GM12878 (cell line): ENCODE results near the gene PCP4L1. TPM values are rescaled to one million over a fixed set of nuclear protein-coding genes. Genes with fewer than 3 reads are reported as not detected.

ENCODE experiments used
- ATAC-seq: fragments of 200-7000 bp; cut with Tn5 transposase; 3 replicates; pipeline ENCODE4 v1.9.1; 2020; ENCODE audit warnings: mild to moderate bottlenecking, moderate library complexity
- BruUV-seq: library from RNA; stranded (reverse); fragments of 400-500 nt; replicated peaks from 2 replicates; lab custom pipeline; 2021; lab: Mats Ljungman, UMichigan
- CTCF ChIA-PET: fragments of 300-600 bp; sonication (Branson Sonifier 250); formaldehyde crosslinking; extraction: SDS; loops from one replicate; lab custom pipeline; 2021; ENCODE audit warnings: inconsistent platforms; lab: Yijun Ruan, JAX
- POLR2A ChIA-PET: fragments of 350-600 bp; formaldehyde crosslinking; extraction: SDS; loops from one replicate; lab custom pipeline; 2021; ENCODE audit warnings: inconsistent platforms; lab: Charles Lee
- RAD21 ChIA-PET: fragments of 300-600 bp; sonication (Branson Sonifier 250); formaldehyde crosslinking; loops from one replicate; lab custom pipeline; 2023; ENCODE audit warnings: antibody characterized with exemption; ENCODE audit not compliant: unreplicated experiment; lab: Charles Lee
- SMC1A ChIA-PET: fragments of 300-600 bp; sonication (Branson Sonifier 250); formaldehyde crosslinking; loops from one replicate; lab custom pipeline; 2023; ENCODE audit not compliant: unreplicated experiment, uncharacterized antibody; lab: Charles Lee
- DNase-seq: peaks from one replicate; pipeline ENCODE4 v3.0.0-alpha.2; 2011; ENCODE audit warnings: low read depth, low spot score
- FAIRE-seq: peaks from 3 replicates; lab custom pipeline; 2011; peaks lifted over from hg19 to GRCh38; lab: Jason Lieb, UNC
- H2AFZ ChIP-seq: 2 replicates; pipeline ENCODE4 v1.6.0; 2011; ENCODE audit warnings: low read depth, low read length, control low read depth; ENCODE audit not compliant: control insufficient read depth
- H3K27ac ChIP-seq: 2 replicates; pipeline ENCODE4 v1.5.1; 2011; ENCODE audit warnings: control low read depth; ENCODE audit not compliant: control insufficient read depth, insufficient read depth
- H3K27me3 ChIP-seq, 2 experiments: replicated peaks in 1 of 2; 2 replicates each; pipeline versions ENCODE4 v1.6.0 to v1.6.1; 2011; ENCODE audit warnings: low read length in 1 of 2; ENCODE audit not compliant: control insufficient read depth in 2 of 2, insufficient read depth in 2 of 2
- H3K36me3 ChIP-seq, 2 experiments: 2 replicates each; pipeline ENCODE4 v1.5.1; 2011; ENCODE audit warnings: low read length in 1 of 2; ENCODE audit not compliant: control insufficient read depth in 2 of 2, insufficient read depth in 2 of 2
- H3K4me1 ChIP-seq: 2 replicates; pipeline ENCODE4 v1.6.1; 2011; ENCODE audit warnings: mild to moderate bottlenecking, low read length, moderate library complexity, mixed read lengths; ENCODE audit not compliant: control insufficient read depth, insufficient read depth
- H3K4me2 ChIP-seq: 2 replicates; pipeline ENCODE4 v1.6.0; 2011; ENCODE audit warnings: control low read depth; ENCODE audit not compliant: control insufficient read depth, insufficient read depth
- H3K4me3 ChIP-seq: fragments of 200-600 bp; sonication (generic); 2 replicates; pipeline ENCODE4 v1.5.1; 2016
- H3K79me2 ChIP-seq: 2 replicates; pipeline ENCODE4 v1.6.0; 2011; ENCODE audit warnings: low read length; ENCODE audit not compliant: control insufficient read depth, insufficient read depth
- H3K9ac ChIP-seq: 2 replicates; pipeline ENCODE4 v1.8.0; 2011; ENCODE audit warnings: low read length, control low read depth, mixed read lengths; ENCODE audit not compliant: control insufficient read depth, insufficient read depth
- H3K9me3 ChIP-seq: replicated peaks from 3 replicates; pipeline ENCODE4 v1.5.1; 2011; ENCODE audit warnings: mild to moderate bottlenecking, low read length; ENCODE audit not compliant: control insufficient read depth, insufficient read depth
- H4K20me1 ChIP-seq: 2 replicates; pipeline ENCODE4 v1.6.0; 2011; ENCODE audit not compliant: control insufficient read depth, insufficient read depth
- BRCA1 ChIP-seq: IDR thresholded peaks from 2 replicates; pipeline ENCODE4 v1.6.1; 2011; ENCODE audit warnings: low read depth, low read length, improper control_type of control experiment
- CBX3 ChIP-seq: fragments of 200-600 bp; sonication (generic); IDR thresholded peaks from 2 replicates; pipeline ENCODE4 v1.6.1; 2016; ENCODE audit warnings: low read depth, borderline replicate concordance
- HDAC6 ChIP-seq: fragments of 200-600 bp; sonication (generic); IDR thresholded peaks from one replicate; pipeline ENCODE4 v1.8.0; 2017; ENCODE audit warnings: antibody characterized with exemption; ENCODE audit not compliant: unreplicated experiment
- KAT2A ChIP-seq: conservative IDR thresholded peaks from 2 replicates; pipeline ENCODE4 v1.6.1; 2011; ENCODE audit warnings: low read depth, low read length; ENCODE audit not compliant: control insufficient read depth
- NFXL1 ChIP-seq: fragments of 450-650 bp; IDR thresholded peaks from 2 replicates; pipeline ENCODE4 v1.6.1; 2017; ENCODE audit warnings: antibody characterized with exemption, mild to moderate bottlenecking, borderline replicate concordance
- PAX5 ChIP-seq: IDR thresholded peaks from 2 replicates; pipeline ENCODE4 v1.6.1; 2011; ENCODE audit warnings: low read depth, low read length, borderline replicate concordance
- STAT1 ChIP-seq: fragments of 450-650 bp; conservative IDR thresholded peaks from 2 replicates; pipeline ENCODE4 v1.6.1; 2014; ENCODE audit warnings: antibody characterized with exemption, mild to moderate bottlenecking
- WGBS: methylation state at CpG from one replicate; pipeline ENCODE4 v1.1.6; 2016; ENCODE audit warnings: low lambda C conversion rate; ENCODE audit not compliant: insufficient replicate concordance, insufficient coverage; ENCODE audit errors: missing lambda C conversion rate; 5-methylcytosine and 5-hydroxymethylcytosine counted together
- in situ Hi-C: fragments of 300-500 bp; cut with MboI; formaldehyde crosslinking; loops from 9 replicates; pipeline ENCODE4 v1.14.3; 2018; ENCODE audit warnings: mixed read lengths
- intact Hi-C: fragments of 100-400 bp; cut with micrococcal nuclease; formaldehyde crosslinking; loops from one replicate; pipeline ENCODE4 v1.14.2; 2022; ENCODE audit not compliant: unreplicated experiment
- polyA plus RNA-seq, 11 experiments: library from polyadenylated mRNA; depleted of rRNA in 4 of 11; unstranded in 6 of 11; stranded (reverse) in 5 of 11; fragments of >200 nt; fragmentation: Nextera tagmentation in 4 of 11; fragmentation: Illumina TruSeq in 1 of 11; extraction: Ambion mirVana in 4 of 11; extraction: Trizol in 1 of 11; gene quantifications; 1 replicate in 1 of 11; 2 replicates in 10 of 11; pipeline versions ENCODE4 v1.2.1 to v1.2.3, GENCODE V29; 2011 to 2016; ENCODE audit warnings: inconsistent platforms in 2 of 11, missing spikeins in 2 of 11, low read depth in 1 of 11
- total RNA-seq, 4 experiments: library from RNA; depleted of rRNA in 3 of 4; stranded (reverse); fragments of >200 nt in 3 of 4; fragmentation: Illumina TruSeq in 1 of 4; extraction: Trizol in 1 of 4; gene quantifications; 2 replicates each; pipeline versions ENCODE4 v1.2.1 to v1.2.3, GENCODE V29; 2013 to 2021
- TF ChIP-seq, protein P1 (sequence below): fragments of 450-650 bp; IDR thresholded peaks from 2 replicates; pipeline ENCODE4 v1.6.1; 2017; ENCODE audit warnings: low read depth, mild to moderate bottlenecking, moderate library complexity

The PCP4L1 gene
- total and polyA plus RNA-seq, 10 of the 15 experiments (the other 5 are each of a cell fraction or from before 2014, with no cell fraction given): 1.0 to 5.2 (median 2.8) TPM

- TF ChIP-seq, protein P1, sequence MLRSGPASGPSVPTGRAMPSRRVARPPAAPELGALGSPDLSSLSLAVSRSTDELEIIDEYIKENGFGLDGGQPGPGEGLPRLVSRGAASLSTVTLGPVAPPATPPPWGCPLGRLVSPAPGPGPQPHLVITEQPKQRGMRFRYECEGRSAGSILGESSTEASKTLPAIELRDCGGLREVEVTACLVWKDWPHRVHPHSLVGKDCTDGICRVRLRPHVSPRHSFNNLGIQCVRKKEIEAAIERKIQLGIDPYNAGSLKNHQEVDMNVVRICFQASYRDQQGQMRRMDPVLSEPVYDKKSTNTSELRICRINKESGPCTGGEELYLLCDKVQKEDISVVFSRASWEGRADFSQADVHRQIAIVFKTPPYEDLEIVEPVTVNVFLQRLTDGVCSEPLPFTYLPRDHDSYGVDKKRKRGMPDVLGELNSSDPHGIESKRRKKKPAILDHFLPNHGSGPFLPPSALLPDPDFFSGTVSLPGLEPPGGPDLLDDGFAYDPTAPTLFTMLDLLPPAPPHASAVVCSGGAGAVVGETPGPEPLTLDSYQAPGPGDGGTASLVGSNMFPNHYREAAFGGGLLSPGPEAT: no peak
- TF ChIP-seq CBX3 (no peak), PAX5 (no peak), BRCA1 (no peak), STAT1 (no peak), HDAC6 (no peak), KAT2A (no peak), NFXL1 (no peak)
- TF ChIP-seq, all 136 proteins: peak for 0
These were observed 22.4 kb upstream of the PCP4L1 start (continued) for GRCh38 chr1:161235957-161236775.

DNA sequence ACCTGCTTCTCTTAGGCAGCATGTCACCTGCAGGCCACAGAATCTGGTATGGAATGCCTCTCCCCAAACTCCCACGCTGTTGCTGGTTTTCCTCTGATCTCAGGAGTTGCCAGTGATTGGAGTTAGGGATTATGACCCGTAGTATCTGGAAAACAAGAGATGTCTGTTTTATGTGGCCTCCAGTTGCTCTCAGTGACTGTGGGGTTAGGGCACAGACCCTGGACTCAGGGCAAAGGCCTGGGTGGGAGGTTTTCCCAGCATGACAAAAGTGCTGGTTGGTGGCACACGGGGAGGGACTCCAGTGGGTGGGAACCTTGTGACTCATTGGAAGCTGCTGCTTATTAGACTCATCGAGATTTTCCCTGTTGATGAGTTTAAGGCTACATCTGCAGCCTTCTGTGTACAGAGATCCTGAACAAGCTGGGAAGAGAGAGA lies 20.5 kb upstream of the PCP4L1 start, which contains the start of gene NR1I3:
Gene NR1I3 (minus strand): TSS at position 165 of the 435 bp plus-strand sequence. CDS start 1,638 bp downstream, outside the sequence.
- FAIRE-seq (peak; percentile 76), ATAC-seq (no peak), DNase-seq (no peak)
- Histone ChIP-seq H3K27ac (no peak within 1 kb of the TSS), H3K79me2 (no peaks in the 10 kb centered on the region)
- no peak for TF ChIP-seq PAX5
- TF ChIP-seq, all 136 proteins: peak for 0
- BruUV-seq: no TSS peak
- H3K4me2 ChIP-seq: no peak within 1 kb of the TSS
- RAD21 ChIA-PET: no interaction called here
- H3K4me3 ChIP-seq: no peak within 1 kb of the TSS
- no peaks in the 10 kb centered on the region for H3K27me3 ChIP-seq
- H3K4me1 ChIP-seq: no peaks in the 10 kb centered on the region
- POLR2A ChIA-PET: no interaction called here
- no peaks in the 10 kb centered on the region for H3K36me3 ChIP-seq
- no peak within 1 kb of the TSS for H3K9ac ChIP-seq
- in situ Hi-C loops (no loop called here), intact Hi-C loops (no loop called here)
- no peak within 1 kb of the TSS for H2AFZ ChIP-seq
- 21% methylated on average over 3 of the region's 4 CpGs for WGBS
- H4K20me1 ChIP-seq: no peaks in the 10 kb centered on the region
- CTCF ChIA-PET: interaction anchor here (1.0 to 1.1 kb wide), 4 partner anchors 11 to 144 kb away, joined by 3 to 5 read pairs (median 3); partner anchors contain the start of gene TOMM40L
- SMC1A ChIA-PET: no interaction called here
- no peaks in the 10 kb centered on the region for H3K9me3 ChIP-seq
